HEK293T (cell line): ENCODE results near the gene YY1.
"Not testable (repeated sequence)": the region's sequence is repeated elsewhere in the genome, so short reads cannot be mapped to it uniquely, and the experiment has no call there.

Source experiments
- CTCF ChIA-PET: fragments of 350-600 bp; formaldehyde crosslinking; extraction: SDS; loops from one replicate; lab custom pipeline; 2021; ENCODE audit warnings: antibody characterized with exemption, inconsistent platforms; lab: Yijun Ruan, JAX
- POLR2A ChIA-PET: fragments of 350-600 bp; formaldehyde crosslinking; extraction: SDS; loops from one replicate; lab custom pipeline; 2020; ENCODE audit warnings: antibody characterized with exemption, inconsistent platforms; lab: Yijun Ruan, JAX
- DNase-seq: peaks from one replicate; pipeline ENCODE4 v3.0.0; 2012; ENCODE audit warnings: mixed read lengths; ENCODE audit errors: extremely low spot score
- ARNT ChIP-seq: fragments of 450-650 bp; IDR thresholded peaks from 2 replicates; pipeline ENCODE4 v1.6.1; 2017; ENCODE audit warnings: mild to moderate bottlenecking
- BHLHE40 ChIP-seq: fragments of 450-650 bp; IDR thresholded peaks from 2 replicates; pipeline ENCODE4 v1.6.1; 2016; ENCODE audit warnings: mild to moderate bottlenecking, moderate library complexity, borderline replicate concordance
- CTBP1 ChIP-seq: fragments of 450-650 bp; IDR thresholded peaks from 2 replicates; pipeline ENCODE4 v1.6.1; 2016; ENCODE audit warnings: borderline replicate concordance
- ELF4 ChIP-seq: fragments of 450-650 bp; IDR thresholded peaks from 2 replicates; pipeline ENCODE4 v1.6.1; 2017; ENCODE audit warnings: antibody characterized with exemption
- FOXA1 ChIP-seq: fragments of 450-650 bp; IDR thresholded peaks from 2 replicates; pipeline ENCODE4 v1.6.1; 2016; ENCODE audit warnings: mild to moderate bottlenecking
- FOXK2 ChIP-seq: fragments of 450-650 bp; IDR thresholded peaks from 2 replicates; pipeline ENCODE4 v1.6.1; 2016; ENCODE audit warnings: mild to moderate bottlenecking
- FOXM1 ChIP-seq: fragments of 450-650 bp; IDR thresholded peaks from 2 replicates; pipeline ENCODE4 v1.6.1; 2017; ENCODE audit warnings: mild to moderate bottlenecking, borderline replicate concordance
- HDGF ChIP-seq: fragments of 450-650 bp; IDR thresholded peaks from 2 replicates; pipeline ENCODE4 v1.6.1; 2017; ENCODE audit warnings: antibody characterized with exemption, borderline replicate concordance
- L3MBTL2 ChIP-seq: fragments of 450-650 bp; conservative IDR thresholded peaks from 2 replicates; pipeline ENCODE4 v1.6.1; 2016; ENCODE audit warnings: mild to moderate bottlenecking
- LEF1 ChIP-seq: fragments of 450-650 bp; IDR thresholded peaks from 2 replicates; pipeline ENCODE4 v1.6.1; 2017; ENCODE audit warnings: mild to moderate bottlenecking, borderline replicate concordance
- NFRKB ChIP-seq: fragments of 450-650 bp; IDR thresholded peaks from 2 replicates; pipeline ENCODE4 v1.6.1; 2016; ENCODE audit warnings: mild to moderate bottlenecking, moderate library complexity
- PKNOX1 ChIP-seq: fragments of 450-650 bp; IDR thresholded peaks from 2 replicates; pipeline ENCODE4 v1.6.1; 2016
- SP1 ChIP-seq: fragments of 450-650 bp; IDR thresholded peaks from 2 replicates; pipeline ENCODE4 v1.6.1; 2017
- SUZ12 ChIP-seq: fragments of 450-650 bp; IDR thresholded peaks from 2 replicates; pipeline ENCODE4 v1.6.1; 2016; ENCODE audit warnings: mild to moderate bottlenecking
- TARDBP ChIP-seq: fragments of 450-650 bp; IDR thresholded peaks from 2 replicates; pipeline ENCODE4 v1.6.1; 2016
- ZNF384 ChIP-seq: fragments of 450-650 bp; IDR thresholded peaks from 2 replicates; pipeline ENCODE4 v1.6.1; 2016

The YY1 gene

GRCh38 chr14:100293497-100294212, 54.7 kb downstream of the YY1 start:
- DNase-seq = no peak
- TF ChIP-seq BHLHE40 (no peak), SP1 (no peak), TARDBP (no peak), PKNOX1 (no peak), L3MBTL2 (no peak), SUZ12 (no peak), FOXK2 (no peak), ARNT (no peak), FOXM1 (no peak), ZNF384 (no peak), HDGF (no peak), CTBP1 (no peak), LEF1 (no peak), NFRKB (no peak), FOXA1 (no peak)
- ChIA-PET POLR2A (no interaction called here), CTCF (interaction anchor here (1.4 to 2.1 kb wide), 3 partner anchors 8 to 84 kb away, joined by 4 to 5 read pairs (median 4); no protein-coding TSS in a partner anchor)

- ChIA-PET POLR2A (no interaction called here), CTCF (interaction anchor here (1.4 to 2.1 kb wide), 2 partner anchors 9 to 83 kb away, joined by 4 to 5 read pairs; no protein-coding TSS in a partner anchor)
- no peak for TF ChIP-seq FOXM1
- TF ChIP-seq SUZ12 = no peak
- no peak for TF ChIP-seq ELF4
- TF ChIP-seq SP1 = no peak
- TF ChIP-seq FOXA1 = no peak
- no peak for TF ChIP-seq NFRKB
- no peak for TF ChIP-seq PKNOX1
- TF ChIP-seq BHLHE40 = no peak
- no peak for TF ChIP-seq HDGF
- no peak for DNase-seq
Measured at GRCh38 chr14:100294213-100294962, 55.4 kb downstream of the YY1 start.

- no peak for DNase-seq
- no peak for TF ChIP-seq ELF4
- no peak for TF ChIP-seq ARNT
- no peak for TF ChIP-seq L3MBTL2
- TF ChIP-seq SUZ12 = no peak
- TF ChIP-seq LEF1 = no peak
- no peak for TF ChIP-seq CTBP1
- TF ChIP-seq FOXM1 = no peak
- no peak for TF ChIP-seq FOXK2
- no peak for TF ChIP-seq BHLHE40
- TF ChIP-seq SP1 = no peak
- TF ChIP-seq NFRKB = no peak
- TF ChIP-seq TARDBP = no peak
- TF ChIP-seq FOXA1 = no peak
- no peak for TF ChIP-seq ZNF384
- CTCF ChIA-PET = interaction anchor here (1.4 to 2.1 kb wide), 2 partner anchors 9 to 83 kb away, joined by 4 to 5 read pairs; no protein-coding TSS in a partner anchor
- POLR2A ChIA-PET = no interaction called here
Measured at GRCh38 chr14:100294963-100295330, 56.0 kb downstream of the YY1 start.

- TF ChIP-seq SUZ12 (no peak), FOXM1 (no peak), ELF4 (no peak), BHLHE40 (no peak), HDGF (no peak), FOXA1 (no peak), LEF1 (no peak), SP1 (no peak)
- ChIA-PET CTCF (interaction anchor here (1.4 to 2.1 kb wide), 2 partner anchors 10 kb away, joined by 4 to 5 read pairs; no protein-coding TSS in a partner anchor), POLR2A (no interaction called here)
- no peak for DNase-seq
Measured at GRCh38 chr14:100295376-100296105, 56.6 kb downstream of the YY1 start.

- POLR2A ChIA-PET = no interaction called here
- DNase-seq = no peak
Measured at GRCh38 chr14:100296106-100296651, 57.2 kb downstream of the YY1 start.

GRCh38 chr14:100296729-100297128, 57.8 kb downstream of the YY1 start:
- CTCF ChIA-PET = interaction anchor here (1.4 kb wide), 1 partner anchor 11 kb away, joined by 4 read pairs; no protein-coding TSS in a partner anchor
- POLR2A ChIA-PET, DNase-seq: not testable (repeated sequence)

More at GRCh38 chr14:100296106-100296651, 57.2 kb downstream of the YY1 start:
- CTCF ChIA-PET = interaction anchor here (1.4 kb wide), 1 partner anchor 10 kb away, joined by 4 read pairs; no protein-coding TSS in a partner anchor
- TF ChIP-seq LEF1 (no peak), L3MBTL2 (no peak), SUZ12 (no peak), FOXA1 (no peak), PKNOX1 (no peak), HDGF (no peak), BHLHE40 (no peak), ELF4 (no peak), CTBP1 (no peak), TARDBP (no peak), FOXM1 (no peak), ARNT (no peak), SP1 (no peak), NFRKB (no peak), FOXK2 (no peak), ZNF384 (no peak)
